Amygdala (tissue), 56 donors: ENCODE data around the gene MRRF.
"Not testable (repeated sequence)": the region's sequence is repeated elsewhere in the genome, so short reads cannot be mapped to it uniquely, and the experiment has no call there.

Experiments
- DNase-seq, 56 donors: peaks; one replicate each; lab custom pipeline; 2025; lab: John Stamatoyannopoulos, UW

MRRF gene

DNA sequence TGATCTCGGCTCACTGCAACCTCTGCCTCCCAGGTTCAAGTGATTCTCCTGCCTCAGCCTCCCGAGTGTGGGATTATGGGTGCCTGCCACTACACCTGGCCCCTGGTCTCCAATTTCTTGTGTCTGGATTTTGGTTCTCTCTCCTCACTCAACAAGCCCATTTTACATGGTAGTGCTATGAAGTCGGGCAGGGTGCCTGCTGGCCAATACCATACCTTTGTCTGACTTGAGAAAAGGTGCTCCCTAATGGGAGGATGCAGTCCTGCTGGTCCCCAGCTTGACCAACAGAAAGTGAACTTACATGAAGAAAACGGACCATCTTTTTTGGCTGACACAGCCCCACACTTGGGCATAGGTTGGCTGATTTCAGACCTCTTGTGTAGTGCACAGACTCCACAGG is 84.5 kb downstream of the MRRF start:
- DNase-seq = no peak

DNA sequence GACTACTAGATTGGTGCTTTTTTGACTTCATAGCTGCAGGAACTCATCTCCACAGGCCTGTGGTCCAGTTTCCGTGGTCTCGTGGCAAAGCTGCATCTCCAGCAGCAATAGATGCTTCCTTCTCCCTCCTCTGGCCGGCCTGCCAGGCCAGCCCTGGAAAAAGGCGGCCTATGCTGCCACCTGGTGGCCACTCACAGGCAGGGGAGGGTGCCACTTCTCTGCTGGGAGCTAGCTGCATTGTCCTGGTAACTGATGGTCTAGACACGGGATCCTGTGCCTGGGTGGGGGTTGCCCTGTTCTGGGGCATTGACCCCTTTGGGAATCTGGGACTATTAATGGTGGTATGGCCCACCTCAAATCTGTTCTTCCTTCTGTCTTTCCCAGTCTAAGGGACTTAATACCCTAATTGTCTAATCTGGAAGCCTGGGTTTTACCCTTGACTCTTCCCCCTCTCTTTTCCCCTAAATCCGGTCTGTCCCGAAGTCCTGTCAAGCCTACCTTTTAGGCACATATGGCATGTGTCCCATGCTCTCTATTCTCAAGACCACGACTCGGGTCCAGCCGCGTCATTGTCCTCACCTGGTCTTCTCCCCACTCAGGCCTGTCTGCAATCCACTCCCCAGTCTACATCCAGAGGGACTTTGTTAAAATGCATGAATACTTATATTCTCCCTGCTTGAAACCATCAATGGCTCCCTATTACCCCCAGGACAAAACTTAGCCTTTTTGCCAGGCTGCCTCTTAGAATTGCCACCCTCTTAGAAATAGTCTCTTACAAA is 86.1 kb downstream of the MRRF start:
- peak; percentile 28 to 87 (median 72) for DNase-seq

DNA sequence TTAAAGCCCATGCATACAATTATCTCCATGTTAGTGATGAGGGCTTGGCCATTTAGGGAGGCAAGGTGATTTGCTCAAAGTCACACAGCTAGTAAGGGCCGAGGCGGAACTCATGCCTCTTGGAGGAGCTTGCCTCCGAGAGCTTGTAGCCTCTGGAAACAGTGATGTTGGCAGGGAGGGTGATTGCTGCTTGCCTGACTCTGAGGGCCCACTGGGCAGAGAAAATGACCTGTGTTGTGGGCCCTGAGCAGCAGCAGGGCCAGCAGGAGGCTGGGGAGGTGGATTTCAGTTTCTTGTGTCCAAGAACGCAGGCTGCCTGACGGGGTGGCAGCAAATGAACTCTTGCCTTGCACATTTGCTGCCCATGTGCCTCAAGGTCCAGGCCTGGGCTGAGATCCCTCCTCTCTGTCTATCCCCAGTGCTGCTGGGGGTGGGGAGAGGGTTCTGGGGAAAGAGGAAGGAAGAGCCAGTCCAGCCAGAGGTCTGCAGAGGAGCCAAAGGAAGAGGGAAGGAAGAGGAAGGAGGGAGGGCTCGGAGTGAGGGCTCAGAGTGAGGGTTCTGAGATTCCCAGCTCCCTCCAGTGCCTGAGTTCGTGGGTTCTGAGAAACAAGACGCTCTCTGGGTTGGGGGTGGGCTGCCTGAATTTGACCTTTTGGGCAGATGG is 90.0 kb downstream of the MRRF start:
- DNase-seq = peak in 8 of 56 donors; percentile 9 to 45 (median 16)

DNA sequence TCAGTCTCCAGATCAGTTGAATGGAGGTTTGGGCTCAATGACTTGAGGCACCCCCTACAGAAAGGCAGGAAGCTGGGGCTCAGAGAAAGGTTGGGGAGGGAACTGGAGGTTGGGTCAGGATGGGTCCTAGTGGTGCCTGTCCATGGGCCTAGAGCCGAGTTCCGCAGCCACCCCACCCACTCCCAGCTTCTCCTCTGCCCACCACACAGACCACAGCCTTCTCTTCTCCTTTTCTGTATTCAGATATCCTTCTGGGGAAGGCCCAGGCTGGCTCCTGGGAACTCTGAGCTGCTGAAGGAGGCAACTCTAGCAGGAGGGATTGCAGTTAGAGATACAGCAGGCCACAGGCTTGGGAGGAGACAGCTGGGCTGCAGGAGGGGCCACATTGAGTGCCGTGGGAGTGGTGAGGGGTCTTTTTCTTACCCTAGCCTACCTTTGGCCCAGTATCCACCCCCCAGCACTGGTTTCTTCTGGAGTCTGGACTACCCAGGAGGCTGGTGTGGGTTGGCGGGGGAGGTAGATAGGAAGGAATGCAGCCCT is 90.7 kb downstream of the MRRF start:
- DNase-seq = no peak

DNA sequence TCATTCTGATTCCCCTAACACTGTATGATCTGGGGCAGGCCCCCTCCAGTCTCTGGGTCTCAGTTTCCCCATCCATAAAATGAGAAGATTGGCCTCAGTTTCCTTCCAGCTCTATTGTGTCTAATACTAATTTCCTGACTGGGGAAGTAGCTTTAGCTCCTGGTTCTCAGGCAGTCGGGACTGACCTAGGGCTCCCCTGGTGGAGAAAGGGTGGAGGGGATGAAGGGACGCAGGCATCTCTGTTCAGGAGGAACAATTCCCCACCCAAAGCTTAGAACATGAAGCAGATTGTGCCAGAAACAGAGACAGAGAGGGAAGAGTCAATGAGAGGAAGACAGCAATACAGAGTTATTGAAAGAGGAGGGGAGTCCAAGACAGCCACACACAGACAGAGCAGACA is 91.9 kb downstream of the MRRF start:
- DNase-seq = no peak

DNA sequence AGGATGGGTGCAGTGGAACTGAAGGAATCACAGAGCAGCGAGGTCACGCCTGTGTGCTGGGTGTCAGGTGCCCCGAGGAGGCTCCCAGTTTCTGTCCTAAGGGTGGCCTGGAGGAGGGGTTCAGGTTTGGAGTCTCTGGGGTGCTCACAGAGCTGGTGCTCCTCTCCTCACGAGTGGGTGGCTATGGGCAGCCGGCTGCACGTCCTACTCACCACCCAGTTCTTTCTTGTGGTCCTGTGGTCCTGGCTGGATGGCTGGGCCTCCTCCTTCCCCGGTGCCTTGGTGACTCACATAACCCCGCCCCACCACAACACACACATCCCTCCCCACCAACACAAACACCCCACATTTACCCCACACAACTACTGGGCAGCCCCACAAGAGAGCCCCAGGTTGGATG is 96.2 kb downstream of the MRRF start:
- DNase-seq = no peak

DNA sequence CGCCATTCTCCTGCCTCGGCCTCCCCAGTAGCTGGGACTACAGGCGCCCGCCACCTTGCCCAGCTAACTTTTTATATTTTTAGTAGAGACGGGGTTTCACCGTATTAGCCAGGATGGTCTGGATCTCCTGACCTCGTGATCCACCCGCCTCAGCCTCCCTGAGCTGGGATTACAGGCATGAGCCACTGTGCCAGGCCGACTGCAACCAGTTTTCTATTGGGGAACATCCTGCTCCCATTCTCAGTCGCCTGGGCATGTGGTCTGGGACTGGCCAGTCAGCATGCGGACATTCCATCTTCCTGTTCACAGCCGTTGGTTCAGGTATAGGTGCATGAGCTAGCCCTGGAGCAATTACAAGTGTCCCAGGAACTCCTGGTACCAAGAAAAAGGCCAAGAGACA is 98.4 kb downstream of the MRRF start:
- DNase-seq = not testable (repeated sequence)

DNA sequence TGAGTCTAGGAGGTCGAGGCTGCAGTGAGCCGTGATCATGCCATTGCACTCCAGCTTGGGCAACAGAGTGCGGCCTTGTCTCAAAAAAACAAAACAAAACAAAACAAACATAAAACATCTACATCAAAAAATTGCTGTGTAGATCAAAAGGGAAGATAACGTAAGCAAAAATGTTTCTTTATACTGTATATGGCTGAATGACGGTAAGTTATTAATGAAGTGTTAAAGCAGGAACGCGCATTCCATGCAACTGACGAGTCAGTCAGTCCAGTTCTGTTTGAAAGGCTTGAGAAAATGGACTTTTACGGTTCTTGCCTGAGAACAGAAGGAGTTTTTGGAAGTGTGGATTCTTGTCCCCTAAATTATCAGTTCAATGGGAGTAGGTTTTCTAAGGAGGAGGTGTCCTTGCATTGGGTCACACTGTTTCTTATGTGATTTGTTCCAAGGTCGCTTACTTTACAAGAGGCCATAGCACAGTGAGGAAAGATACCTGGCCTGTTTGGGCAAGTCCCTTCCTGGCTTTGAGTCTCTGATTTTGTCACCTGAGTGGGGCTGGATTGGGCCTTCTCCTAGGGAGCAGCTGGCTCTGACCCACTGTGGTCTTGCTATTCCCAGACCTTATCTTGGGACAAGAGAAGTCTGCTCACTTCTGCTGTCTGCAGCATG is 99.6 kb downstream of the MRRF start:
- DNase-seq = no peak

DNA sequence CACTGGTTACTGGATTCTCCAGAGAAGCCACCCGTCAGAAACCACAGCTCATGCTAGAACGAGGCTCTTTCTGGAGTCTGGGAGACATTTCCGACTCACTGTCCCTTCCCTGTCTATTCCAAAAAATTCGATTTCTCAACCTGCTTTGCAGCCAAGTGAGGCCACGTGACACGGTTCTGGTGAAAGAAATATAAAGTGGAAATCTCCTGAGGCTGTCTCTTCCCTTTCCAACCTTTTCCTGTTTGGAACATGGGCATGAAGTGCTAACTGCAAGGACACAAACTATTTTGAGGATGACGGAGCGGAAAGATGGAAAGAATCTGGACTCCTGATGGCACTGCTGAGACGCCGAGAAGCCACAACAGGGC is 100.1 kb downstream of the MRRF start:
- no peak for DNase-seq

DNA sequence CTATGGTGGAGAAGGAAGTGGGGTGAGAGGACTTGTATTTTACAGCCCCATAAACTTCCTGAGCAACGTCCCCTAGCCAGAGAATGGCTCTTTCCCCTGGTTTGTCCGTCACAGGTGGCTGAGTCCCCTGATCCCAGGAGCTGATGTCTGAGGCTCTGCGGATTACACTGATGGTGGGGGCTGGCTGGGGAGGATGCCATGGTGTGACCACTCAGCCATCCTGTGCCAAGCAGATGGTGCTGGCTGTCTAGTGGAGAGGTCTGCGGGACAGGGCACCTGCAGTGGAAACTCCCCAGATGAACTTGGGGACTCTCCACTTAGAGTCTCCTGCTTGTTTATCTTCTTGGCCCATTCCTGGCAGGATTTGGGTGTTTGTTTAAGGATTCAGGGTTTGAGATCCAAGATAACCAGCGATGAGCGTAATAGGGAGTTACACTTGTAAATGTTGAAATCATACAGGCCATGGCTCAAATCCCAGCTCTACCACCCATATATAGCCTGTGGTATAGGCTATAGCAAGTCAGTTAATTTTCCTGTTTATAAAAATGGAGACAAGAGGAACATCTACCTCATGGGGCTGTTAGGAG is 101.5 kb downstream of the MRRF start:
- no peak for DNase-seq

DNA sequence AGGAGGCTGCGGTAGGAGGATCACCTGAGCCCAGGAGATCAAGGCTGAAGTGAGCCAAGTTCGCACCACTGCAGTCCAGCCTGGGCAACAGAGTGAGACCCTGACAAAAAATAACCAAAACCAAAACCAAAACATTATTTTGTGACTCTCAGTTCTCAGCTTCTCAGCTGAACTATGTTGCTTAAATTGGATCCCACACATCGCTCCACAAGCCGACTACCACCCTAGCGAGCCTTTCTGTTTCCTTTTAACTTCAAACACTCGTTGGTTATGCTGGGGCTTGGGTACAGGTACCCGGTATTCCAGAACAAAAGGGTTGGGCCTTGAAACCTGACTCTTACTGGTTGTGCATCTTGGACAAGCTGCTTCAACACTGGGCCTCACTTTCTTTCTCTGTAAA is 102.4 kb downstream of the MRRF start:
- DNase-seq = no peak

DNA sequence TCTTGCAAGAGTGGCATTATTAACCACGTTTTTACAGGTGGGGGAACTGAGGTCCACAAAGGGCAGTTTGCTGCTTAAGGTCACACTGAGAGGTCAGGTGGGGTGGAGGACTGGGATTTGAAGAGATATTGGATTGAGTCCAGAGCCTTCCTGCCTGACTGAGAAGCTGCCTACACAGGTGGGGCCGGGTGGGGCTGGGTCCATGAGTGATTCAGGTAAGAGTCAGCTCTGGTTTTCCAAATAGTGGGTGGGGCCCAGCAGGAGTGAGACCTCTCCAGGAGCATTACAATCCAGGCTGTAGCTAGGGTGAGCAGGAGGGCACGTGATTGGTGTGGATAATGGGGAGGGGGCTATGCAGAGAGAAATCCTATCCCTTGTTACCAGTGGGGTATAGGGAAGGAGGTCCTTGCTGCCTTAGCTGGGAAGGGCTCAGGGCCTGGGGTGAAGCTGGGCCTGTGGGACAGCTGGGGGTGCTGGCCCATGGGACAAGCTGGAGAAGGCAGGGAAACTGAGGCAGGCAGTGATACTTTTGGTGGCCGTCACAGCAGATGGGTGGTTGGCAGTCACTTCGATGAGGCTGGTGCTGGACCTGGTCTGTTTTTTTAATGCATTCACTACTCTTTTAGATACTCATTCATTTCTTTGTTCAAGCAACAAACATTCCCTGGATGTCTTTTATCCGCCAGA is 103.2 kb downstream of the MRRF start:
- no peak for DNase-seq

DNA sequence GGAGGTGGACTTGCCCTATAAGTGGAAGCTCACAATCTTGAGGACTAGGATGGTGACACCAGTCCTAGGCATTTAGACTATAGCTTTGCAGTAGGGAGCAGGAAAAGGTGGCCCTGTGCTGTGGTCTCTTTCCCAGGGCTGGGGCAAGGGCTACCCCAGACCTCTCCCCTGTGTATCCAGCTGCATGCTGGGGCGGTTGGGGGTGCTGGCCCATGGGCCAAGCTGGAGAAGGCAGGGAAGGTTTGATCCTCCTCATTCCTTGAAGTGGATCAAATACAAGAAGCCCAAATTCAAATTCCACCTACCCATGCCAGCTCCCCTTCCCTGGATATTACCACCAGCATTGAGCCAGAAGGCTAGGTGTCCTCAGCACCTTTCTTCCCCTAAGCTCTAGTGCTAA is 104.0 kb downstream of the MRRF start:
- no peak for DNase-seq

DNA sequence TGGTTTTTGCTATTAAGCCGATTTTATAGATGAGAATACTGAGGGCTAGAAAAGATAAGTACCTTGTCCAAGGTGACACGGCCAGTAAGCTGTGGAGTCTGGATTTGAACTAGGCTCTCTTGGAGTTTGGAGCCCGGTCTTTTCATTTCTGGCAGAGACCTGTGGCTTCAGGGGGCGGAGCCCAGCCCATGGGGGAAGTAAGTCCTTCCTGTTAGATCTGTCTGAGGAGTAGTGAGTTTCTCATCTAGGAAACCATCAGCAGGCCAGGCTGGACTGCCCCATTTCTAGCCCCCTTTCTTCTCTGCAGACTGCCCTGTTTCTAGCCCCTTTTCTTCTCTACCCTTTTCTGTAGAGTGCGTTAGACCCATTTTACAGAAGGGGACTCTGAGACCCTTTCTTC is 105.6 kb downstream of the MRRF start:
- DNase-seq = peak in 1 of 56 donors; percentile 28

DNA sequence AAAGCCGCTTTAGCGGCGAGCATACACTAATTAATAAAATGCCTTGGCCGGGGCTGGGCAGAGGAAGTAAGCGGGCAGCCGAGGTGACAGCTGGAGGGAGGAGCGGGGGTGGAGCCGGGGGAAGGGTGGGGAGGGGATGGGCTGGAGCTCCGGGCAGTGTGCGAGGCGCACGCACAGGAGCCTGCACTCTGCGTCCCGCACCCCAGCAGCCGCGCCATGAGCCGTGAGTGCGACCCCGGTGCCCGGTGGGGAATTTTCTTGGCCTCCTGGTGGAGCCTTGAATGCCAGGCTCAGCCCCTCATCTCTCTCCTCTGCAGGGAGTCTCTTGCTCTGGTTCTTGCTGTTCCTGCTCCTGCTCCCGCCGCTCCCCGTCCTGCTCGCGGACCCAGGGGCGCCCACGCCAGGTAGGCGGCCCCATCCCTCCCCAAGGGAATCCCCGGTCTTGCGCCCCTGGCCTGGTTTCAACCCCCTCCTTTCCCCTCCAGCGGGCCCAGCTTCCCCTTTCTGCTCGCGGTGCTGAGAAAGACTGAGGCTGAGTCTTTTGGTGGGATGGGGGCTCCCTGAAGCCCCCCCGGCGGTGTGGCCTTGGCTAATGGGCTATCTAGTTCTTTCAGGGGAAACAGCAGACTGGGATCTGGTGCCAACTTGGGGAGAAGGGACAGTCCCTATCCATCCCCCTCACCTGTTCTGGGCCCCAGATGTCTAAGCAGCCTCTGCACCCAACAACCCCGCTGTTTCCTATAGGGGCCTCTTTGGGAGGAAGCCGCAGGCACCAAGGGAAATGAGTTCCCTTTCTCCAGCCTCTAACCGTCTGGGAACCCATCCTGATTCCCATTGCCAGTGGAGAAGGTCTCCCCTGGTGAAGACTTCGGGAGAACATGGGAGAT is 106.4 kb downstream of the MRRF start, which contains the start of gene PTGS1:
PTGS1 (plus strand) TSS at position 156 of the 887 bp plus-strand sequence; CDS start at position 217, 61 bp downstream.
- DNase-seq = peak in 1 of 56 donors; percentile 12

DNA sequence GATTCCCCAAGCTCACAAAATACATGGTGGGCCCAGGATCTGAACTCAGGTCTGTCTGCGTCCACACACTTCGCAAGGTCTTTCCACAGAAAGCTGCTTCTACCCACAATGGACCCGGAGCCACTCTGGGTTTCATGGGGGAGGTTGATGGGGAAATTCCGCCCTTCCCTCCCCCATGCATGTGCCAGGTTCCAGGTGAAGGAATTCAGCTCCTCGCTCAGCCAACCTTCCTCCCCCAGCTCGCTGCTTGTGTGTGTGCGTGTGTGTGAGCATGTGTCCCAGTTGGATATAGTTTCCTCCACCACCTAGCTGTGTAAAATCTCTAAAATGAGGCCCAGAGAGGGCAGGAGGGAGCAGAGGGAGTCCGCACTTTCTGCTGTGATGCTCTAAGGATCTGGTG is 107.2 kb downstream of the MRRF start:
- DNase-seq = no peak

DNA sequence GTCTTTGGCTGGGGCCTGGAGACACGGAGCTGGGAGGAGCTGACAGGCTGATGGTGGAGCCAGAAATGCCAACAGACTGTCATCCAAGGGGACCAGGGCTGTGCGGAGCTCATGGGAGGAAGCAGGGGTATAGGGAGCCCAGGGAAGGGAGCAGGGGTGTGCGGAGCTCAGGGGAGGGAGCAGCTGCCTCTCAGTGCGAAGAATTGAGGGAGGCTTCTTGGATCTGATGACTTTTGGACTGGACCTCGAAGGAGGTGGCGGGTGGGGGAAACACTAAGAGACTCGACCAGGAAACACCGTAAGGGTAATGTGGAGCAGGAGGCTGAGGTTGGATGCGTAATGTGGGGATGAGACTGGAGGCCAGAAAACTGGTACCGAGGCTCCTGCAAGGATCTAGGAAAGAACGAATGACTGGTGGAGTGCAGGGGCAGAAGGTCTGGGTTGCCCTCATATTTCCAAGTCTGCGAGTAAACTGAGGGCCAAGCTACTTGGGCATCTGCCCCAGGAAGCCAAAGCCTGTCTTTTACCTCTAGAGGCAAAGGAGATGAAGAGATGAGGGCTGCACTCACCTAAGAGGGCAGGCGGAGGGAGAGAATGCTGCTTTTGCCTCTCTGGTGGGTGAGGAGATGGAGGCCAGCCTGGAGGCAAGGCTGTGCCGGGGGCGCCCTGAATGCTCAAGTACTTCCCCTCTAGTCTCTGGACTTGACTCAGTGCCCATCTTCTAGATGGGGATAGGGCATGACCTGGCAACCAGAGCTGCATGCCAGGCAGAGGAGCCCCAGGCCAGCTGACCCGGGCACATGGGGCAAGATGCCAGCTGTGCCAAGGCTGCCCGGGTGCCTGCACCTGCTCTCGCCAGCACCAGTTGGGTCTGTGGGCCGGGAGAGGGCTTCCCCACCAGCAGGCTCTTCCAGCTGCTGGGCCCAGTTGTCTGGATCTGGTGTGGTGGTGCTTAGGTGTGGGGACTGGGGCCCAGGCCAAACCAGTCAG is 108.5 kb downstream of the MRRF start:
- DNase-seq = no peak

DNA sequence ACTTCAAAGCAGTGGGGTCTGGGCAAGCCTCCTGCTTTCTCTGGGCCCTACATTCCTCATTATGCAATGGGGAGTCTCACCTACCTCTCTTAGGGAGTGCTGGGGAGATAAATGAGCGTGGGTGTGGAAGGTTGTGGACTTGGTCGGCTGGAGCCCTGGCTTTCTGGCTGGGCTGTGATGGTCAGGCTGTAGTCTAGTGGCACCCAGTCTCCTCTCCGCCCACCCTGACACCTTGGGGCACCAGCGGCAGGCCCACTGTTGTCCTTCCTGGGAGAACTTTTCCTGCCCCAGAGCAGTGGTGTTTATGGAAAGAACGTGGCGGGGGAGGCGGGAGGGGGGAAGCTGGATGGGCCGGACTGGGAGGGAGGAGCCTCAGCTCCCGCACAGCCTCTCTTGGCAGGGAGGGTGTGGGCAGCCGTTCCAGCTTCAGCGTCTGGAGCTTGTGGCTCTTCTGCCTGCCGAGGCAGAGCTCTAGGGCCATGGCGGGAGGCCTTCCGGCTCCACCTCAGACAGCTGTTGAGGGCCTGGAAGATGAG is 110.3 kb downstream of the MRRF start:
- DNase-seq = peak in 8 of 56 donors; percentile 7 to 22 (median 16)
